HEK293 (cell line): ENCODE measurements around the gene CSRP2.
A peak's percentile ranks its signal among the peaks of the same experiment; 100 is the strongest.

Source experiments
- PRDM1 ChIP-seq: fragments of 450-650 bp; formaldehyde crosslinking; IDR thresholded peaks from 2 replicates; pipeline ENCODE4; 2016; ENCODE audit warnings: missing biosample characterization, missing genetic modification characterization
- ZBTB20 ChIP-seq: fragments of 450-650 bp; formaldehyde crosslinking; IDR thresholded peaks from 2 replicates; pipeline ENCODE4 v1.5.1; 2016; ENCODE audit warnings: missing biosample characterization, missing genetic modification characterization
- ZNF23 ChIP-seq: fragments of 450-650 bp; formaldehyde crosslinking; IDR thresholded peaks from 2 replicates; pipeline ENCODE4 v1.5.1; 2016; ENCODE audit warnings: missing biosample characterization, missing genetic modification characterization, borderline replicate concordance
- ZNF311 ChIP-seq: fragments of 450-650 bp; formaldehyde crosslinking; IDR thresholded peaks from 2 replicates; pipeline ENCODE4 v1.5.1; 2017; ENCODE audit warnings: missing biosample characterization, missing genetic modification characterization, borderline replicate concordance
- ZNF473 ChIP-seq: fragments of 450-650 bp; formaldehyde crosslinking; IDR thresholded peaks from 2 replicates; pipeline ENCODE4 v1.5.1; 2017; ENCODE audit warnings: missing biosample characterization, missing genetic modification characterization
- ZNF660 ChIP-seq: fragments of 450-650 bp; IDR thresholded peaks from 2 replicates; pipeline ENCODE4 v1.5.1; 2018; ENCODE audit warnings: missing biosample characterization, mild to moderate bottlenecking, missing genetic modification characterization
- ZNF776 ChIP-seq: fragments of 450-650 bp; formaldehyde crosslinking; IDR thresholded peaks from 2 replicates; pipeline ENCODE4 v1.5.0; 2017; ENCODE audit warnings: missing biosample characterization, missing genetic modification characterization, borderline replicate concordance
- TF ChIP-seq, protein P1 (sequence below): fragments of 450-650 bp; formaldehyde crosslinking; IDR thresholded peaks from 2 replicates; pipeline ENCODE4 v1.5.1; 2016; ENCODE audit warnings: missing biosample characterization, missing genetic modification characterization
- TF ChIP-seq, protein P2 (sequence below): fragments of 450-650 bp; formaldehyde crosslinking; IDR thresholded peaks from 2 replicates; pipeline ENCODE4 v1.5.1; 2016; ENCODE audit warnings: missing biosample characterization, missing genetic modification characterization

DNA sequence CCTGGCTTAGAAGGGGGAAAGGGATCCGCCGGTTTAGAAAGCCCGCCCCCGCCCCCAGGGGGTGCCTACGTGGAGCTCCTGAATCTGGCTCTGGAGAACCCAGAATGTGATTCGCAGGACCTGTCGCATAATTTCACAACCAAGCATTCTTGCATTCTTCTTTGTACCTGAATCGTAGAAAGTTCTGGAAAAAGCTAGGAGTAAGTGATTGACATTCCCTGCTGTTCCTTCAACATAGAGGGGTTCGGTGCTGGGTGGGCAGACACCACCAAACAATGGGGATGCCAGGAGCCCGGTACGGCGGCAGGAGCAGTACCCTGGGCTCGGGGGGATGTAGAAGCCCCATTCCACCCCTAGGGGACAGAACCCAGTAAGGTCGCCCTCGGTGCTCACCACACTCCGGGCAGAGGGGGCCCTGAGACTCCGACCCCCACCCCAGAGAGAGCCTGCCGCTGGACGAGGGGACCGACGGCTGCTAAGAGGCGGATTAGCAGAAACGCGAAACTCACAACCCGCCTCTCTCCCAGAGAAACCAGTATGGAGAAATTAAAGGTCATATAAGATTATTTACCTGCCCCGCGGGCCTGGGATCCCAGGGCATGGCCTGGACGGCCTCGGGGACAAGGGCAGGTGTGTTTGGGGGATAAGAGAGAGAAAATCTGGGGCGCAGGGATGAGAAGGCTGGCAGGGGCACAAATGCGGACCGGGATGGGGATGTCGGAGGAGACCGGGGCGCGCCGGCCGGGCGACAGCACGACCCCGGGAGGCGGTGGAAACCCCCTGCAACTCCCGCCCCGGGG is 520 bp downstream of the CSRP2 start:
- TF ChIP-seq ZNF23 (tag by site-specific recombination) (no peak), ZBTB20 (tag by site-specific recombination) (peak; percentile 33; the same call in 1 of the 2 replicates), ZNF311 (no peak), ZNF473 (tag by site-specific recombination) (no peak), ZNF776 (no peak), ZNF660 (no peak), PRDM1 (tag by site-specific recombination) (peak; percentile 56; the same call in 1 of the 2 replicates)
- TF ChIP-seq, protein P1, sequence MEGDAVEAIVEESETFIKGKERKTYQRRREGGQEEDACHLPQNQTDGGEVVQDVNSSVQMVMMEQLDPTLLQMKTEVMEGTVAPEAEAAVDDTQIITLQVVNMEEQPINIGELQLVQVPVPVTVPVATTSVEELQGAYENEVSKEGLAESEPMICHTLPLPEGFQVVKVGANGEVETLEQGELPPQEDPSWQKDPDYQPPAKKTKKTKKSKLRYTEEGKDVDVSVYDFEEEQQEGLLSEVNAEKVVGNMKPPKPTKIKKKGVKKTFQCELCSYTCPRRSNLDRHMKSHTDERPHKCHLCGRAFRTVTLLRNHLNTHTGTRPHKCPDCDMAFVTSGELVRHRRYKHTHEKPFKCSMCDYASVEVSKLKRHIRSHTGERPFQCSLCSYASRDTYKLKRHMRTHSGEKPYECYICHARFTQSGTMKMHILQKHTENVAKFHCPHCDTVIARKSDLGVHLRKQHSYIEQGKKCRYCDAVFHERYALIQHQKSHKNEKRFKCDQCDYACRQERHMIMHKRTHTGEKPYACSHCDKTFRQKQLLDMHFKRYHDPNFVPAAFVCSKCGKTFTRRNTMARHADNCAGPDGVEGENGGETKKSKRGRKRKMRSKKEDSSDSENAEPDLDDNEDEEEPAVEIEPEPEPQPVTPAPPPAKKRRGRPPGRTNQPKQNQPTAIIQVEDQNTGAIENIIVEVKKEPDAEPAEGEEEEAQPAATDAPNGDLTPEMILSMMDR (tag by site-specific recombination): peak; percentile 52; the same call in 1 of the 2 replicates
- TF ChIP-seq, protein P2, sequence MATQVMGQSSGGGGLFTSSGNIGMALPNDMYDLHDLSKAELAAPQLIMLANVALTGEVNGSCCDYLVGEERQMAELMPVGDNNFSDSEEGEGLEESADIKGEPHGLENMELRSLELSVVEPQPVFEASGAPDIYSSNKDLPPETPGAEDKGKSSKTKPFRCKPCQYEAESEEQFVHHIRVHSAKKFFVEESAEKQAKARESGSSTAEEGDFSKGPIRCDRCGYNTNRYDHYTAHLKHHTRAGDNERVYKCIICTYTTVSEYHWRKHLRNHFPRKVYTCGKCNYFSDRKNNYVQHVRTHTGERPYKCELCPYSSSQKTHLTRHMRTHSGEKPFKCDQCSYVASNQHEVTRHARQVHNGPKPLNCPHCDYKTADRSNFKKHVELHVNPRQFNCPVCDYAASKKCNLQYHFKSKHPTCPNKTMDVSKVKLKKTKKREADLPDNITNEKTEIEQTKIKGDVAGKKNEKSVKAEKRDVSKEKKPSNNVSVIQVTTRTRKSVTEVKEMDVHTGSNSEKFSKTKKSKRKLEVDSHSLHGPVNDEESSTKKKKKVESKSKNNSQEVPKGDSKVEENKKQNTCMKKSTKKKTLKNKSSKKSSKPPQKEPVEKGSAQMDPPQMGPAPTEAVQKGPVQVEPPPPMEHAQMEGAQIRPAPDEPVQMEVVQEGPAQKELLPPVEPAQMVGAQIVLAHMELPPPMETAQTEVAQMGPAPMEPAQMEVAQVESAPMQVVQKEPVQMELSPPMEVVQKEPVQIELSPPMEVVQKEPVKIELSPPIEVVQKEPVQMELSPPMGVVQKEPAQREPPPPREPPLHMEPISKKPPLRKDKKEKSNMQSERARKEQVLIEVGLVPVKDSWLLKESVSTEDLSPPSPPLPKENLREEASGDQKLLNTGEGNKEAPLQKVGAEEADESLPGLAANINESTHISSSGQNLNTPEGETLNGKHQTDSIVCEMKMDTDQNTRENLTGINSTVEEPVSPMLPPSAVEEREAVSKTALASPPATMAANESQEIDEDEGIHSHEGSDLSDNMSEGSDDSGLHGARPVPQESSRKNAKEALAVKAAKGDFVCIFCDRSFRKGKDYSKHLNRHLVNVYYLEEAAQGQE (tag by site-specific recombination): no peak
